H9 (cell line): ENCODE data around the gene FADS1. TPM values are rescaled to one million over a fixed set of nuclear protein-coding genes. Genes with fewer than 3 reads are reported as not detected.

Source experiments
- DNase-seq: peaks from one replicate; pipeline ENCODE4 v3.0.0-alpha.2; 2017
- H2AFZ ChIP-seq: one replicate; pipeline ENCODE4 v1.6.1; 2013; ENCODE audit warnings: mild to moderate bottlenecking, low read length, control low read depth, moderate library complexity
- H2AK5ac ChIP-seq: 2 replicates; pipeline ENCODE4 v1.6.1; 2013; ENCODE audit warnings: low read length, control low read depth, mixed read lengths; ENCODE audit not compliant: insufficient read length
- H2BK120ac ChIP-seq: one replicate; pipeline ENCODE4 v1.6.1; 2013; ENCODE audit warnings: low read depth, mild to moderate bottlenecking, low read length, control low read depth, inconsistent platforms; ENCODE audit not compliant: poor library complexity, severe bottlenecking
- H2BK12ac ChIP-seq: 2 replicates; pipeline ENCODE4 v1.6.1; 2013; ENCODE audit warnings: low read length, control low read depth, mixed read lengths, low read depth; ENCODE audit not compliant: insufficient read length
- H2BK15ac ChIP-seq: 2 replicates; pipeline ENCODE4 v1.6.1; 2013; ENCODE audit warnings: low read depth, low read length, control low read depth
- H2BK20ac ChIP-seq: one replicate; pipeline ENCODE4 v1.6.1; 2013; ENCODE audit warnings: low read depth, mild to moderate bottlenecking, low read length, control low read depth, inconsistent platforms; ENCODE audit not compliant: poor library complexity, severe bottlenecking
- H2BK5ac ChIP-seq: 2 replicates; pipeline ENCODE4 v1.6.1; 2013; ENCODE audit warnings: low read length, control low read depth, mixed read lengths; ENCODE audit not compliant: insufficient read length
- H3K14ac ChIP-seq: 2 replicates; pipeline ENCODE4 v1.6.1; 2013; ENCODE audit warnings: low read length, control low read depth; ENCODE audit not compliant: insufficient read depth
- H3K18ac ChIP-seq: 2 replicates; pipeline ENCODE4 v1.6.1; 2013; ENCODE audit warnings: low read depth, mild to moderate bottlenecking, mixed read lengths, low read length, control low read depth; ENCODE audit not compliant: insufficient read length
- H3K23ac ChIP-seq: 2 replicates; pipeline ENCODE4 v1.6.1; 2013; ENCODE audit warnings: low read length, control low read depth, mixed read lengths, low read depth; ENCODE audit not compliant: insufficient read length
- H3K23me2 ChIP-seq: 2 replicates; pipeline ENCODE4 v1.6.1; 2013; ENCODE audit warnings: low read depth, mild to moderate bottlenecking, mixed read lengths, low read length, control low read depth; ENCODE audit not compliant: insufficient read length, poor library complexity, severe bottlenecking
- H3K27ac ChIP-seq: 2 replicates; pipeline ENCODE4 v1.5.1; 2013; ENCODE audit warnings: low read length, control low read depth, mixed read lengths, low read depth; ENCODE audit not compliant: insufficient read length
- H3K27me3 ChIP-seq: 2 replicates; pipeline ENCODE4 v1.6.1; 2013; ENCODE audit warnings: low read length, control low read depth, inconsistent platforms; ENCODE audit not compliant: insufficient read depth
- H3K4ac ChIP-seq: 2 replicates; pipeline ENCODE4 v1.6.1; 2013; ENCODE audit warnings: low read depth, mild to moderate bottlenecking, control low read depth, inconsistent platforms, low read length, moderate library complexity
- H3K4me1 ChIP-seq: 2 replicates; pipeline ENCODE4 v1.6.1; 2013; ENCODE audit warnings: low read length, control low read depth, inconsistent platforms; ENCODE audit not compliant: insufficient read depth
- H3K4me2 ChIP-seq: 2 replicates; pipeline ENCODE4 v1.6.1; 2013; ENCODE audit warnings: low read length, control low read depth, mixed read lengths; ENCODE audit not compliant: insufficient read length, insufficient read depth
- H3K56ac ChIP-seq: 2 replicates; pipeline ENCODE4 v1.6.1; 2013; ENCODE audit warnings: low read depth, mild to moderate bottlenecking, mixed read lengths, low read length, control low read depth; ENCODE audit not compliant: insufficient read length
- H3K79me1 ChIP-seq: 2 replicates; pipeline ENCODE4 v1.6.1; 2013; ENCODE audit warnings: low read depth, mild to moderate bottlenecking, moderate library complexity, low read length, control low read depth, inconsistent platforms; ENCODE audit not compliant: insufficient read depth, poor library complexity, severe bottlenecking
- H3K79me2 ChIP-seq: 2 replicates; pipeline ENCODE4 v1.6.1; 2013; ENCODE audit warnings: low read length, control low read depth, inconsistent platforms; ENCODE audit not compliant: insufficient read depth
- H3K9ac ChIP-seq: 2 replicates; pipeline ENCODE4 v1.6.1; 2013; ENCODE audit warnings: low read length, control low read depth, mixed read lengths; ENCODE audit not compliant: insufficient read length; ENCODE audit errors: extremely low read depth
- H3K9me3 ChIP-seq: one replicate; pipeline ENCODE4 v1.6.1; 2013; ENCODE audit warnings: low read depth, low read length, inconsistent platforms; ENCODE audit not compliant: control insufficient read depth
- H3T11ph ChIP-seq: one replicate; pipeline ENCODE4 v1.6.1; 2013; ENCODE audit warnings: mild to moderate bottlenecking, low read length, control low read depth, inconsistent platforms
- H4K20me1 ChIP-seq: one replicate; pipeline ENCODE4 v1.6.1; 2013; ENCODE audit not compliant: control insufficient read depth, insufficient read length, insufficient read depth
- H4K5ac ChIP-seq: 2 replicates; pipeline ENCODE4 v1.6.1; 2013; ENCODE audit warnings: low read depth, mild to moderate bottlenecking, mixed read lengths, low read length, control low read depth; ENCODE audit not compliant: insufficient read length
- H4K8ac ChIP-seq: replicated peaks from 2 replicates; pipeline ENCODE4 v1.6.1; 2013; ENCODE audit warnings: low read length, control low read depth, mixed read lengths, low read depth; ENCODE audit not compliant: insufficient read length
- H4K91ac ChIP-seq: 2 replicates; pipeline ENCODE4 v1.6.1; 2013; ENCODE audit warnings: low read depth, mild to moderate bottlenecking, moderate library complexity, mixed read lengths, low read length, control low read depth; ENCODE audit not compliant: insufficient read length
- H3K27ac Mint-ChIP-seq, 3 experiments: 2 replicates in 2 of 3; 3 replicates in 1 of 3; pipeline ENCODE4 v1.8.0; 2020 to 2021; ENCODE audit warnings: mixed read lengths in 3 of 3, mild to moderate bottlenecking in 1 of 3, moderate library complexity in 1 of 3
- H3K27me3 Mint-ChIP-seq: 2 replicates; pipeline ENCODE4 v1.8.0; 2021; ENCODE audit warnings: low read depth, mild to moderate bottlenecking, moderate library complexity, mixed read lengths
- H3K36me3 Mint-ChIP-seq, 3 experiments: 2 replicates in 2 of 3; 3 replicates in 1 of 3; pipeline ENCODE4 v1.8.0; 2020 to 2021; ENCODE audit warnings: low read depth in 3 of 3, mixed read lengths in 3 of 3; ENCODE audit not compliant: insufficient read depth in 1 of 3
- H3K4me1 Mint-ChIP-seq, 2 experiments: 2 replicates each; pipeline ENCODE4 v1.8.0; 2020; ENCODE audit warnings: mixed read lengths in 2 of 2
- H3K4me3 Mint-ChIP-seq, 2 experiments: 2 replicates in 1 of 2; 3 replicates in 1 of 2; pipeline ENCODE4 v1.8.0; 2020 to 2021; ENCODE audit warnings: mild to moderate bottlenecking in 2 of 2, mixed read lengths in 2 of 2, moderate library complexity in 1 of 2
- H3K9me3 Mint-ChIP-seq, 2 experiments: 2 replicates in 1 of 2; 3 replicates in 1 of 2; pipeline ENCODE4 v1.8.0; 2020; ENCODE audit warnings: mild to moderate bottlenecking in 2 of 2, mixed read lengths in 2 of 2, moderate library complexity in 1 of 2
- CTCF ChIP-seq: fragments of 200-600 bp; sonication (generic); conservative IDR thresholded peaks from 3 replicates; pipeline ENCODE4 v1.8.0; 2021; ENCODE audit warnings: antibody characterized with exemption, mild to moderate bottlenecking
- WGBS: extraction: QIAGEN DNeasy Blood & Tissue Kit; methylation state at CpG from one replicate; pipeline ENCODE4 v1.1.7; 2013; ENCODE audit warnings: missing lambda C conversion rate, low lambda C conversion rate, mixed read lengths; ENCODE audit not compliant: insufficient read length; ENCODE audit errors: extremely low coverage; 5-methylcytosine and 5-hydroxymethylcytosine counted together
- total RNA-seq: library from RNA; stranded (reverse); gene quantifications from 2 replicates; pipeline ENCODE4 v1.2.1, GENCODE V29; 2021

Gene FADS1
- total RNA-seq, 1 experiment from 2014 or later: 125 TPM

DNA sequence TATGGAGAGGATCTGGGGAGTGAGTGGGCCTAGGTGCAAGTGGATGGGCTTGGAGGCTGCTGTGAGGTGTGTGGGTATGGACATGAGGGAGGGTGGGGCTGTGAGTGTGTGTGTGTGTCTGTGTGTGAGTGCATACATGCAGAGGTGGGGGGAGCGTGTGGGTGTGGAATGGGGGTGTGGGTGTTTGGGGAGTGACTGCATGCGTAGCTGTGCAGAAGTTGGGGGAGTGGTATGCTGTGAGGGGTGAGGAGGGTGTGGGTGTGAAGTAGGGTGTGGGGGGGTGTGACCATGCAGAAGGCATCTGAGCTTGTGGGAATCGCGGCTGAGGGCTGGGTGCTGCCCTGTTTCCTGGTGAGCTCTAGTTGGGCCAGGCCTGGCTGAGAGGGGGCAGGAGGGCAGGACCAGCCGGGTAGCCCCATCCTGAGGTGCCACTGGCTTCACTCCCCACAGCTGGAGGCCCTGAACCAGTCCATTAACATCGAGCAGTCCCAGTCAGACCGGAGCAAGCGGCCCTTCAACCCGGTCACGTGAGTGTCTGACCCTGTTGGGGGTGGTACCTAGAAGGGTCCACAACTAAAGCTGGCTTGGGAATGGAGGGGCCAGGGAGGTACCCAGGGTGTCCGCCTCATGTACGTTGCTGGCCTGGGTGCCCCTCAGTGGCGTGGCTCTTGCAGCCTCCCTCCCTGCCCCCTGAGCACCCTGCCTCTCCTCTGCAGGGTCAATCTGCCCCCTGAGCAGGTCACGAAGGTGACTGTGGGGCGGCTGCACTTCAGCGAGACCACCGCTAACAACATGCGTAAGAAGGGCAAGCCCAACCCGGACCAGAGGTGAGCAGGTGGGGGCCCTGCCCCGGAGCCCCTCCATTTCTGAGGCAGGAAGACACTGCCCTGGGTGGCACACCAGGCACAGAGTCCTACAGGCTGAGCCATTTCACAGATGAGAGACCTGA lies 40.9 kb downstream of the FADS1 start:
- H3K27me3 Mint-ChIP-seq: peaks cover 2% of the 10 kb centered on the region; the same call in 1 of the 2 replicates
- Histone ChIP-seq H2BK5ac (no peak overlapping the region), H3K14ac (no peak overlapping the region; the same call in 1 of the 2 replicates), H4K20me1 (no peaks in the 10 kb centered on the region), H3K9me3 (no peaks in the 10 kb centered on the region), H2BK15ac (no peak overlapping the region), H2BK12ac (no peak overlapping the region), H3K9ac (no peak overlapping the region), H3K79me2 (no peaks in the 10 kb centered on the region), H4K5ac (no peak overlapping the region), H2BK120ac (no peak overlapping the region), H3K18ac (no peak overlapping the region), H2AFZ (no peak overlapping the region), H4K8ac (no peak overlapping the region), H2BK20ac (no peak overlapping the region), H3K4me2 (no peak overlapping the region), H3K4me1 (no peaks in the 10 kb centered on the region), H3K79me1 (no peaks in the 10 kb centered on the region), H3K27me3 (no peaks in the 10 kb centered on the region), H3K4ac (no peak overlapping the region), H2AK5ac (no peak overlapping the region), H3K27ac (no peak overlapping the region), H4K91ac (no peak overlapping the region), H3T11ph (no peak overlapping the region), H3K56ac (no peak overlapping the region), H3K23me2 (no peaks in the 10 kb centered on the region), H3K23ac (no peak overlapping the region)
- peaks cover 0 to 5% of the 10 kb centered on the region in 2 experiments; a peak in 2 of 5 replicates for H3K9me3 Mint-ChIP-seq
- peaks cover 23 to 30% of the 10 kb centered on the region in 2 experiments for H3K4me1 Mint-ChIP-seq
- H3K36me3 Mint-ChIP-seq: peaks cover 3 to 12% (median 10%) of the 10 kb centered on the region in 3 experiments
- DNase-seq: no peak
- peak overlapping the region in 2 of 3 experiments; percentile 87 to 90; a peak in 2 of 7 replicates for H3K27ac Mint-ChIP-seq
- 100% methylated on average over 1 of the region's 20 CpGs for WGBS
- H3K4me3 Mint-ChIP-seq: no peak overlapping the region; a peak in 1 of 5 replicates
- TF ChIP-seq CTCF: no peak
